Loucy (cell line): ENCODE data around the gene PDIA2.

Experiments
- H2AFZ ChIP-seq: fragments of 200-600 bp; sonication (generic); 2 replicates; pipeline ENCODE4 v1.6.0; 2016; ENCODE audit warnings: antibody characterized with exemption, mild to moderate bottlenecking, low read length, moderate library complexity
- H3F3A ChIP-seq: fragments of 200-600 bp; 2 replicates; pipeline ENCODE4 v1.6.0; 2016; ENCODE audit warnings: antibody characterized with exemption, low read depth, mild to moderate bottlenecking
- H3K27me3 ChIP-seq: fragments of 200-600 bp; sonication (generic); 2 replicates; pipeline ENCODE4 v1.6.1; 2014; ENCODE audit warnings: low read length, mild to moderate bottlenecking; ENCODE audit not compliant: insufficient read depth, poor library complexity, severe bottlenecking
- H3K36me3 ChIP-seq: fragments of 200-600 bp; sonication (generic); 2 replicates; pipeline ENCODE4 v1.6.1; 2016; ENCODE audit warnings: low read length; ENCODE audit not compliant: insufficient read depth
- H3K4me1 ChIP-seq: fragments of 200-600 bp; sonication (generic); 2 replicates; pipeline ENCODE4 v1.5.1; 2014; ENCODE audit warnings: low read length, mild to moderate bottlenecking; ENCODE audit not compliant: insufficient read depth, poor library complexity, severe bottlenecking
- H3K4me2 ChIP-seq: fragments of 200-600 bp; sonication (generic); 2 replicates; pipeline ENCODE4 v1.6.0; 2014; ENCODE audit warnings: antibody characterized with exemption, low read length, low read depth, mild to moderate bottlenecking; ENCODE audit not compliant: poor library complexity, severe bottlenecking
- H3K4me3 ChIP-seq: fragments of 200-600 bp; sonication (generic); 2 replicates; pipeline ENCODE4 v1.5.1; 2014; ENCODE audit warnings: low read length, mild to moderate bottlenecking, mixed read lengths; ENCODE audit not compliant: poor library complexity, severe bottlenecking
- H3K79me2 ChIP-seq: fragments of 200-600 bp; sonication (generic); 2 replicates; pipeline ENCODE4 v1.6.1; 2014; ENCODE audit warnings: low read length; ENCODE audit not compliant: insufficient read depth
- H3K9ac ChIP-seq: fragments of 200-600 bp; sonication (generic); 2 replicates; pipeline ENCODE4 v1.6.0; 2014; ENCODE audit warnings: mild to moderate bottlenecking, low read depth, low read length, moderate library complexity; ENCODE audit not compliant: poor library complexity, severe bottlenecking
- H3K9me2 ChIP-seq: fragments of 200-600 bp; sonication (generic); replicated peaks from 2 replicates; pipeline ENCODE4 v1.6.1; 2016; ENCODE audit warnings: low read depth, low read length, mixed read lengths
- H3K9me3 ChIP-seq: fragments of 200-600 bp; sonication (generic); 2 replicates; pipeline ENCODE4 v1.6.1; 2014; ENCODE audit warnings: mild to moderate bottlenecking, antibody characterized with exemption, low read length, low read depth; ENCODE audit not compliant: insufficient read depth
- H4K20me1 ChIP-seq: fragments of 200-600 bp; sonication (generic); 2 replicates; pipeline ENCODE4 v1.6.0; 2014; ENCODE audit warnings: antibody characterized with exemption, low read length, mild to moderate bottlenecking; ENCODE audit not compliant: insufficient read depth, poor library complexity, severe bottlenecking
- EZH2phosphoT487 ChIP-seq: fragments of 200-600 bp; IDR thresholded peaks from 2 replicates; pipeline ENCODE4 v1.6.1; 2018; ENCODE audit warnings: antibody characterized with exemption, mild to moderate bottlenecking, moderate library complexity, borderline replicate concordance
- TF ChIP-seq, protein P1 (sequence below): fragments of 200-600 bp; sonication (generic); conservative IDR thresholded peaks from 2 replicates; pipeline ENCODE4 v1.5.1; 2014; ENCODE audit warnings: mild to moderate bottlenecking, antibody characterized with exemption, low read length

The PDIA2 gene

GRCh38 chr16:252366-253337 lies 30.3 kb upstream of the PDIA2 start:
- Histone ChIP-seq H4K20me1 (no peaks in the 10 kb centered on the region), H3K4me2 (peak overlapping the region; percentile 91), H3K36me3 (no peaks in the 10 kb centered on the region), H3K9me2 (no peaks in the 10 kb centered on the region), H3F3A (peaks cover 3% of the 10 kb centered on the region; the same call in 1 of the 2 replicates), H3K9ac (peak overlapping the region; percentile 63), H3K79me2 (peaks cover 5% of the 10 kb centered on the region; the same call in 1 of the 2 replicates), H3K4me3 (peak overlapping the region; percentile 67), H3K4me1 (peaks cover 31% of the 10 kb centered on the region), H3K27me3 (no peaks in the 10 kb centered on the region), H3K9me3 (no peaks in the 10 kb centered on the region), H2AFZ (peak overlapping the region; percentile 82)
- no peak for TF ChIP-seq EZH2phosphoT487
- TF ChIP-seq, protein P1, sequence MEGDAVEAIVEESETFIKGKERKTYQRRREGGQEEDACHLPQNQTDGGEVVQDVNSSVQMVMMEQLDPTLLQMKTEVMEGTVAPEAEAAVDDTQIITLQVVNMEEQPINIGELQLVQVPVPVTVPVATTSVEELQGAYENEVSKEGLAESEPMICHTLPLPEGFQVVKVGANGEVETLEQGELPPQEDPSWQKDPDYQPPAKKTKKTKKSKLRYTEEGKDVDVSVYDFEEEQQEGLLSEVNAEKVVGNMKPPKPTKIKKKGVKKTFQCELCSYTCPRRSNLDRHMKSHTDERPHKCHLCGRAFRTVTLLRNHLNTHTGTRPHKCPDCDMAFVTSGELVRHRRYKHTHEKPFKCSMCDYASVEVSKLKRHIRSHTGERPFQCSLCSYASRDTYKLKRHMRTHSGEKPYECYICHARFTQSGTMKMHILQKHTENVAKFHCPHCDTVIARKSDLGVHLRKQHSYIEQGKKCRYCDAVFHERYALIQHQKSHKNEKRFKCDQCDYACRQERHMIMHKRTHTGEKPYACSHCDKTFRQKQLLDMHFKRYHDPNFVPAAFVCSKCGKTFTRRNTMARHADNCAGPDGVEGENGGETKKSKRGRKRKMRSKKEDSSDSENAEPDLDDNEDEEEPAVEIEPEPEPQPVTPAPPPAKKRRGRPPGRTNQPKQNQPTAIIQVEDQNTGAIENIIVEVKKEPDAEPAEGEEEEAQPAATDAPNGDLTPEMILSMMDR, result no peak

GRCh38 chr16:253833-254232 lies 29.1 kb upstream of the PDIA2 start:
- H3F3A ChIP-seq, result peaks cover 3% of the 10 kb centered on the region; the same call in 1 of the 2 replicates
- no peaks in the 10 kb centered on the region for H3K9me3 ChIP-seq
- no peak overlapping the region for H2AFZ ChIP-seq
- peaks cover 5% of the 10 kb centered on the region; the same call in 1 of the 2 replicates for H3K79me2 ChIP-seq
- no peaks in the 10 kb centered on the region for H4K20me1 ChIP-seq
- H3K4me2 ChIP-seq, result peak overlapping the region; percentile 91
- H3K27me3 ChIP-seq, result no peaks in the 10 kb centered on the region
- peak overlapping the region; percentile 67 for H3K4me3 ChIP-seq
- no peaks in the 10 kb centered on the region for H3K9me2 ChIP-seq
- peaks cover 31% of the 10 kb centered on the region for H3K4me1 ChIP-seq
- H3K36me3 ChIP-seq, result no peaks in the 10 kb centered on the region
- TF ChIP-seq, protein P1, result no peak
- no peak for TF ChIP-seq EZH2phosphoT487
- H3K9ac ChIP-seq, result peak overlapping the region; percentile 63

- Histone ChIP-seq H3K36me3 (no peaks in the 10 kb centered on the region), H3K9ac (peak overlapping the region; percentile 63), H2AFZ (no peak overlapping the region), H3K79me2 (peaks cover 5% of the 10 kb centered on the region; the same call in 1 of the 2 replicates), H4K20me1 (no peaks in the 10 kb centered on the region), H3K9me2 (no peaks in the 10 kb centered on the region), H3K4me1 (peaks cover 34% of the 10 kb centered on the region), H3K9me3 (no peaks in the 10 kb centered on the region), H3K4me3 (peak overlapping the region; percentile 67), H3K27me3 (no peaks in the 10 kb centered on the region), H3K4me2 (peak overlapping the region; percentile 91), H3F3A (peaks cover 3% of the 10 kb centered on the region; the same call in 1 of the 2 replicates)
- no peak for TF ChIP-seq EZH2phosphoT487
- TF ChIP-seq, protein P1, result no peak
Measured at GRCh38 chr16:254461-254860, 28.5 kb upstream of the PDIA2 start.
